Activated CD4-positive, alpha-beta T cell treated with anti-CD3 and anti-CD28 coated beads, Interleukin-2, amount 50 U/mL, for 48 hours (primary cell): ENCODE data around the gene ZNF30.
"Not testable (repeated sequence)": the region's sequence is repeated elsewhere in the genome, so short reads cannot be mapped to it uniquely, and the experiment has no call there.

Source experiments
- DNase-seq, 2 experiments: peaks; one replicate each; pipeline ENCODE4 v3.0.0-alpha.2; 2020

Gene ZNF30

DNA sequence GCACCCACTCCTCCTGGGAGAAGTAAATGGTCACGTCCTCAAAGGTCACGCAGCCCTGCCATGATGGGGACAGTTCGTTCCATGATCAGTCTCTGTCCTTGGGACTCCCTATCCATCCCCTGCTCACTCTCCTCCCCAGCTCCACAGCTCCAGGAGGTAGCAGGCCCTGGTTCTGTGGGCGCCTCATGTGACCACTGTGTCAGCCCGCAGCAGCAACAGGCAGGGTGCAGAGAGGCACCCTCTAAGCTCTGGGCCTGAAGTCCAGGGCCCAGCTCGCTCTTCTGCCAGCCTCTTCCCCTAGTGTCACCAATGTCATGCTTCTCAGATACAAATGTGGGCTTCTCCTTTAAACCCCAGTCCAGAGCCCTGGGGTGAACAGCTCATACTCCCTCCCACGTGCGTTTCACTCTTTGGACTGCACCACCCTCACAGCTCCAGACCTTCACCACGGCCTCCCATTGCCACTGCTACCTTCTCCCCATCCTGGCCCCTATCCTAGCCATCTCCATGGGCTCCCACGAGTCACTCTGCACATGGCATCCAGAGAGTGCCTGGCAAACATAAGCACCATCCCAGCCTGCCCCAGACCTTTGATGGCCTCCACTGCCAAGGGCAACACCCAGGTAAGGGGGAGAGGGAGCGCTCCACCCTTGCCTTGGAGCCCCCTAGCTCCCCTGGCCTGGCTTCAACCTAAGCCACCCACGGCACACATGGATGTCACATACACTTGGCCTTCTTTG is 34.4 kb downstream of the ZNF30 start:
- no peak for DNase-seq

DNA sequence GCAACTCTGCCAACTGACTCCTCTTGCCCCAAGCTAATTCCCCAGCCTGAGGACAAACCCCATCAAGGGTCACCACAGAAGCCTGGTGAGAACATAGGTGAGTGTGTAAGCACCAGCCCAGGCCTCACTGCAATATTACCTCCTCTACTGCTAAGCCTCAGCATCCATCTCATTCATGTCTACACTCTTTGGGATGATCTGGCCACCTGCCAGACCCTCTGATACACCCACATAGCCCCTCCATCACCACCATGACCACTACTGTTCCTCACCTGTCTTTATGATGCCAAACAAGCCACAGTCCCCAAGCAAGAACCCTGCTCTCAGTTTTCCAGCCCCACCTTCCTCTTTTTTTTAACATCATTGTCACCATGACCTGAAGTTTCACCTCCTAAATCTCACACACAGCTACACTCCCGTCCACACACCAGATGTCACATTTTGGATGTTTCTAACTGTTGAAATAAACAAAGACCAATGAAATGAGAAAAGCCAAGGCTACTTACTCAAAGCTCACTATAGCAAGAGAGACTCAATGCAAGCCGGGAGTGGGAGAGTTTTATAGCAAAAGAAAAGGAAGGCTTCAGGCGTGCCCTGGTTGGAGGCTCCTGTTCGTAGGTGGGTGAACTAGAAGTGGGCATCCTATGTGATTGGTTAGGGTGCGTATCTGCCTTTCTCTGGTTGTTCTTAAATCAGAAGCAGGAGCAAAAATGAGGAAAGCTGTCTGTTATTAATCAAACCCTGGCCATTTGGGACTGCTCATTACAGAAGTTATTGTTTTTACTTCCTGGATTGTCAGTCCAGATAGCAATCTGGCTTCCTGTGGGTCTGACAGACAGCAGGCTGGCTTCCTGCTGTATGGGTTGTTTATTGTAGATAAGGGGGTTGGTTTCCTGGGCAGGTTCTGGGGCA is 35.3 kb downstream of the ZNF30 start:
- no peak for DNase-seq

DNA sequence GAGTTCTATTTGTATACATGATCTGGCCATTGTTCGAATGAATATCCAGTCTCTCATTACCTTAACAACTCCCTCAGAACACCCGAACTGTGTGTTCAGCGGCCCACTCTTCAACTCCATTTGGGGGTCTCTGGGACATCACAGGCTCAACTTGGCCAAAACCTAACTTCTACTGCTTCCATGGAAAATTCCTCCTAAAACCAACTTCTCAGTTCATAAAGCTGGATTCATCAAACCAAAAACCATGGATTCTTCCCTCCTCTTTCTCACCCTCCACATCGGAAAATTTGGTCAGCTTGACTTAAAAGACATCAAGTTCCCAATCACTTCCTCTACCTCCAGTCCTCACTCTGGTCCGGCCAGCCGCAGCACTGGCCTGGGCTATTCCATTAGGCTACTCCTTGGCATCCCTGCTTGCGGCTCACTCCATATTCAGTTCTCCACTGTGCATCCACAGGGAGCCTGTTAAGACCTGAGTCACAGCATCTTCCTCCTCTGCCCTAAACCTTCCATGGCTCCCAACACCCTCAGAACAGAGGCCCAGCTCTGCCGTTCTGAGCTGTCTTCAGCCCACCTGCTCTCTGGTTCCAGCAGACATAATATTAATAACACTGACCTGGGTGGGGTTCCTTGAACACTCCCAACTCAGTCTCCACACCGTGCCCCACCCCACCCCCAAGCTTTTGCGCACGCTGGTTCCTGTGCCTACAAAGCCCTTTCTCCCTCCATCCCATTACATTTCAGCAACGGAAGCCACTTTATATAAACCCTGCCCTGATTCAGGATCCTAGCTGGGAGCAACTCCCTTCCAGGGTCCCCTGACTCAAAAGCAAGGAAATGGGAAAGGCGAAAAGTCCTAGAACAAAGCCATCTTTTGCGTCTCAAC is 36.2 kb downstream of the ZNF30 start:
- DNase-seq, result no peak

DNA sequence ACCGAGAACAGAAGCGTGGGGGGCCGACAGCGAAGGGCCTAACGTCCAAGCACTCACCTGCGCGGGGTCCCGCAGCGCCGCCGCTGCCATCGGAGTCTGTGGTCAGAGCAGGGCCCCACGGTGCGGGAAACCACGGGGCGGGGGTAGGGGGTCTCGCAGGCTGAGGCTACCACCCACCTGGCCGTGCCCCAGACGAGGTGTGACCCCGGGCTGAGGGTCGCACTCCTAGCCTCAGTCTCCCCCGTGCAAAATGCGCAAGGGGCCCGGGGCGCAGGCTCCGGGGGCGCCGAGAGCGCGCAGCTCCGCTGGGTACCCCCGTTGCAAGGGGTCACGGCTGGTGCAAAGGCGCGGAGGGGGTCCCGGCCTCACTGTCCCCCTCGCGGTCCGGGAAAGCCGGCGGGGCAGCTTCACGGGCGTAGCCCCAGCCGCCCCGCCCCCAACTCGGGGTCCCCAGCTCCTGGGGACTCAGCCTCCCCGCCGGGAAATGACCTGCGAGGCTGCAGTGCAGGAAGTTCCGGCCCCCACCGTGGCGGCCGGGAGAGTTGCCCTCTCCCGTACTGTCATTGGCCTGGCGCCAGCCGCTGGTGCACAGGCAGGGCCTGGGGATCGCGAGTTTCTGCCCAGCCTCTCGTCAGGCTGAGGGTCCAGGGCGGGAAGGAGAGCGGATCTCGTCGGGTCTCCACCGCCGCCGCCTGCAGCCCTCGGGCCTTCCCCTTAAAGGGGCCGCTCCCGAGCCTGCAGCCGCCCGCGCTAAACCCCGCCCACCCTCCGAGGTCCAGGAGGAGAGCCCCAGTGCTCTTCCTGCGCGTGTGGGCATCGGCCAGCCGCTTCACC is 37.1 kb downstream of the ZNF30 start, which contains the start of gene ZNF792:
Gene ZNF792, minus strand, starts transcription at position 657 of the 834 bp plus-strand sequence. Its CDS starts 567 bp downstream, at position 90.
- DNase-seq, result peak; percentile 66 to 74

DNA sequence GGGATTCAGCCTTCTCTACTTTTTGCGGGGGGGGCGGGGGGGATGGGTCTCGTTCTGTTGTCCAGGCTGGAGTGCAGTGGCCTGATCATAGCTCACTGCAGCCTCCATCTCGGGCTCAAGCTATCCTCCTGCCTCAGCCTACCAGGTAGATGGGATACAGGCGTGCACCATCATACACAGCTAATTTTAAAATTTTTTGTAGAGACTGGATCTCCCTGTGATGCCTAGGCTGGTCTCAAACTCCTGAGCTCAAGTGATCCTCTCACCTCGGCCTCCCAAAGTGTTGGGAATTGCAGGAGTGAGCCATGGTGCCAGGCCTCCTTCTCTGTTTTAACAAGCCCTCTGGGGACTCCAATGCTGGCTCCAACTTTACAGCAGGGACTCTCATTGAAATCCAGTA is 37.9 kb downstream of the ZNF30 start:
- no peak for DNase-seq

DNA sequence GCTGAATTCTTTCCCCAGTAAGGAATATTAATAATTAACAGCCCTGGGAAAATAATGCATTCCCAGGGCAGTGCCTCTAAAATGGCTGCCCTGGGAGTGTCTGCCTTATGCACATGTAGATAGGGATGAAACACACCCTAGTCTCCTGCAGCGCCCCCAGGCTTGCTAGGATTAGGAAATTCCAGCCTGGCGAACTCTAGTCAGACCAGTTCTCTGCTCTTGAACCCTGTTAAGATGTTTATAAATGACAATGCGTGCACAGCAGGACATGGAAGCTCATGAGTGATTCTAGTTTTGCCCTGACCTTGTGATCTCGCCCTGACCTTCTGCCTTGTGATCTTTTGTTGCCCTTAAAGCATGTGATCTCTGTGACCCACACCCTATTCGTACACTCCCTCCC is 38.8 kb downstream of the ZNF30 start:
- not testable (repeated sequence) for DNase-seq

DNA sequence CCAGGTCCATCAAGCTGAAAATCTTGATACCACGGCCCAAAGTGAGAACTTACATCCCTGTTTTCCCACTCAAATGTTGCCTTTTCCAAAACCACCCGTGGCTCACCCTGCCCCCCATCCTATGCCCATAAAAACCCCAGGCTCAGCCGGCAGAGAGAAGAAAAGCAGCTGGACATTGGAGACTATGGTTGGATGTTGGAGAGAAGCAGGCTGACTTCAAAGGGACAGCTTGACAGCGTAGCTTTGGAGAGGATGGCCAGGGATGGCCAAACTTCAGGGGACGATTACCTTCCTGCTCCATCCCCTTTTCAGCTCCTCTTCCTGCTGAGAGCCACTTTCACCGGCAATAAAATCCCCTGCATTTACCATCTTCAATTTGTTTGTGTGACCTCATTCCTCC is 40.8 kb downstream of the ZNF30 start:
- DNase-seq, result no peak

DNA sequence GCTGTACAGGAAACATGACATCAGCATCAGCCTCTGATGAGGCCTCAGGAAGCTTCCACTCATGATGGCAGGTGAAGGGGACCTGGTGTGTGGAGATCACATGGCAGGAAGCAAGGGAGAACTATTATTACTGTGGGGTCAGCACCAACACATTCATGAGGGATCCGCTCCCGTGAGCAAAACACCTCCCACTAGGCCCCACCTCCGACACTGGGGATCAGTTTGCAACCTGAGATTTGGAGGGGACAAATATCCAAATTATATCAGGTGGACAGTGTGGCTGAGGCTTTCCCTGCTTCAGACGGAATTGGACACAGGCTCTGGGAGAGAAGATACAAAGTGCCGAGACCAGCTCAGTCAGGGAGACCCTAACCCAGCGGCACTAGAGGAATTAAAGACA is 43.0 kb downstream of the ZNF30 start:
- no peak for DNase-seq

DNA sequence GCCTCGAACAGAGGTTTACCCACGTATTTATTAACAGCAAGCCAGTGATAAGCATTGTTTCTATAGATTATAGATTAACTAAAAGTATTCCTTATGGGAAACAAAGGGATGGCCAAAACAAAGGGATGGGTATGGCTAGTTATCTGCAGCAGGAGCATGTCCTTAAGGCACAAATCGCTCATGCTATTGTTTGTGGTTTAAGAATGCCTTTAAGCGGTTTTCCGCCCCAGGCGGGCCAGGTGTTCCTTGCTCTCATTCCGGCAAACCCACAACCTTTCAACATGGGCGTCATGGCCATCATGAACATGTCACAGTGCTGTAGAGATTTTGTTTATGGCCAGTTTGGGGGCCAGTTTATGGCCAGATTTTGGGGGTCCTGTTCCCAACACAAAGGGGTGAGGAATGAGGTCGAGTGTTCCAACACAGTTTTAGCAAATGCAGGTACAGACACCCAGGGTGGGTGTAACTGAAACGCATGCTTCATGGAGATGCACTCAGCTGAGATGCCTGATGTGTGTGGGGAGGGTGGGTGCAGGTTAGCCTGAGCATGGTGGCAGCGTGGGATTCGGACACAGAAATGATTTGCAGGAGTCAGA is 43.6 kb downstream of the ZNF30 start:
- DNase-seq, result not testable (repeated sequence)

DNA sequence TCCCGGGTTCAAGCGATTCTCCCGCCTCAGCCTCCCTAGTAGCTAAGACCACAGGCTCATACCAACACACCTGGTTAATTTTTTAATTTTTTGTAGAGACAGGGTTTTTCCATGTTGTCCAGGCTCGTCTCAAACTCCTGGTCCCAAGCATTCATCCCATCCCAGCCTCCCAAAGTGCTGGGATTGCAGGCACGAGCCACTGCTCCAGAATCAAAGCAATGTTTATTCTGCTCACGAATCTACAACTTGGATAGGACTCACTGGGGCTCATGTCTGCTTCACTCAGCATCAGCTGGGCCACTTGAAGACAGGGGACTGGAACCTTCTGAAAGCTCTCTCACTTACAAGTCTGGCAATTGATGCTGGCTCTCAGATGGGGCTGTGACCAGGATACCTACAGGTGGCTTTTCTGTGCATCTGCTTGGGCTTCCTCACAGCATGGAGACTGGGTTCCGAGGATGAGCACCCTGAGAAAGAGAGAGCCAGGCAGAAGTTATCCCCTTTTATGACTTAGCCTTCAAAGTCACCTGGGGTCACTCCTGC is 45.5 kb downstream of the ZNF30 start:
- peak in 1 of 2 experiments; percentile 1 for DNase-seq

DNA sequence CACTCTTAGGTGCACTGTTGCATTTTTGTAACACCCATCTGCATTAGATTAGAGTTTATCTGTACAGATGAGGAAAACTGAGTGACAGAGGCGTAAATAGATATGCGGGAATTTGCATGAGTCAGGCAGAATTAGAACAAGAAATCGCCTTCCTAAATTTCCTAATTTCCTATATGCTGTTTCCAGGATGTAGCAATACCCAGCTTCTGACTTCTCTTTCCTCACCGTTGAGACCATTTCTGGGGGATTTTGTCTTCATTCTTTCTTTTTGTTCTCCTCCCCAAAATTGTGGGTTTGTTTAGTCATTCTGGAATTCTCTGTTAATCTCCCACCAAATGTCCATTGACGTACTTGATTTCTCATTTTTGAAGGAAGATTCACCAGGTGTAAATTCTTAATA is 47.9 kb downstream of the ZNF30 start:
- no peak for DNase-seq

DNA sequence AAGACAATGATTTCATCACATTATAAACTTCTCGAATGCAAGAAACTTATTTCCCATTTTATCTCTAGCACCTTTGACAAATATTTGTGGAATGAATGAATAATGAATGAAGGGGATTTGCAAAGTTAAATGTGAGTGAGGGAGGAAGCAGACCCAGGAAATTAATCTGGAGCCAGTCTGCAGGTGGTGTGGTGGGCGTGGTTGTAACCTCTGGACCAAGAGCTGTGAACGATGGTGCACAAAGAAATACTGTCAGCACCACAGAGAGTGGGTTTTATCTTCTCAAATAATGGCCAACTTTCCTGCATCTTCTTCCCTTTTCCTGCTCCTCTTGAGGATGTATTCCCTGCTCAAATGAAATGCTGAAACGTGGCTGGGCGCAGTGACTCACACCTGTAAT is 48.4 kb downstream of the ZNF30 start:
- no peak for DNase-seq

DNA sequence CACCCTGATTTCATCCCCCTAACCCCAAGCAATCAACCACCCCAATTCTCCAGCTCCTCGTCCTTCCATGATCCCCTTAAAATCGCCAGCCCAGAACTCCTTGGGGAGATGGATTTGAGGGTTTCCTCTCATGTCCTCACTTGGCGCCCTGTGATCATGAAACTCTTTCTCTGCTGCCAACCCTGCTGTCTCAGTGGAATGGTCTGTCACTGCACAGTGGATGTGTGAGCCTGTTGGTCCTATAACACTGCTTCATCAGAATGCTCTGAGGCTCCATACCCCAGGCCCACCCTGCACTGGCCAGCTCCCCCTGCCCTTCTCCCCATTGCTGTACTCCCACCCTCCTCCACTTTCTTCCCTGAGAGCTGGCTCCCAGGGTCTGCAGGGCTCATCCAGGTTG is 49.9 kb downstream of the ZNF30 start:
- DNase-seq, result no peak

DNA sequence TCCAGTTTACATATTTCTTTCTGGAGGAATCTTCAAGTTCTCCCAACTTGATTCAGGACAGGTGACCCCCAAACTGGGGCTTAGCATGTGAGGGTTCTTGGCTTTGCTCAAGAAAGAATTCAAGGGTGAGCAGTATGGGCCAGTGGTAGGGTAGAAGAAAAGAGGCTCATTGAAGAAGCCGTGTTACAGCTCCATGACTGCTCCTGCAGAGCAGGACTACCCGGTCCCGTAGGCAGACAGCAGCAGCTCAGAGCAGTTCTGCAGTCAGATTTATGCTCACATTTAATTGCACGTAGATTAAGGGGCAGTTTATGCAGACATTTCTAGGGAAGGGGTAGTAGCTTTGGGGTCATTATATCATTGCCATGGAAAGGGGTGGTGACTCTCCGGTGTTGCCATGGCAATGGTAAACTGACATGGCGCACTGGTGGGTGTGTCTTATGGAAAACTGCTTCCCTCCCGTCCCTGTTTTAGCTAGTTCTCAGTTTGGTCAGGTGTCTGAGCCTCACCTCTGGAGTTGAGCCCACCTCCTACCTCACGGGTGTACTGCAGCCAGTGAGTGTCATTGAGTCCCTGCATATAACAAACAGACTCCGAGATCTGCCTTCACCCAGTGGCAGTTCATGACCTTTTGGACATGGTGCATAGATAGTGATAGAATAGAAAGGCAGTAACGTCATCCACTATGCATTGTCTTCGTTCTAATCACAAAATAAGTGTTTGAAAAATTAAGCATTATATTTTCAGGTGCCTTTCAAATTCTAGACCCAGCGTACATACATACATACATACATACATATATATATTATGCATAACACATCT is 53.3 kb downstream of the ZNF30 start:
- DNase-seq, result no peak

DNA sequence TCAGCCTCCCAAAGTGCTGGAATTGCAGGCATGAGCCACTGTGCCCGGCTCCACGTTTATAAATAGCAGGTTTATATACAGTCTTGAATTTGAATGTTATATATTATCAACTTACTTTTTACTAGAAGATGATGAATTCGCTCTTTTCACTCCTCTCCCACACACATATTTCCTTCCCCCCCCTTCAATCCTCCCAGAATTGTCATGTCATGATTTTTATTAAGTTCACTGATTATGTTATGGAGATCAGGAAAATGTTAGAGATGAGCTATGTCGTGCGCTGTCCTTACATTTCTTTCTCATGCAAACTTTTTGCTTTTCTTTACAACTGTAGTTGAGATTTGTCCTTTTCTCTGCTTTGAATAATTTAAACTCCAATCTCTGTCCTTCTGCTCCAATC is 55.6 kb downstream of the ZNF30 start:
- DNase-seq, result no peak

DNA sequence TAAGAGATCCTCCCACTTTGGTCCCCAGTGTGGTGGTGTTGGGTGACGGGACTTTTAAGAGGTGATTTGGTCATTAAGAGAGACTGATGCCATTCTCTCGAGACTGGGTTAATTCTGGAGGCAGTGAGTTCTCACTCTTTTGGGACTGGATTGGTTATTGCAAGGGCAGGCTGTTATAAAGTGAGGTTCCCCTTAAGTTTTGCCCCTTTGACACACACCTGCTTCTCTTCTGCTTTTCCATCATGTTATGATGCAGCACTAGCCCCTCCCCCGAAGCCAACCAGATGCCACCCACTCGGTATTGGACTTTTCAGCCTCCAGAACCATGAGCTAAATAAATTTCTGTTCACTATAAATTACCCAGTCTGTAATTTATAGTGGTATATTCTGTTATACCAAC is 57.1 kb downstream of the ZNF30 start:
- no peak for DNase-seq

DNA sequence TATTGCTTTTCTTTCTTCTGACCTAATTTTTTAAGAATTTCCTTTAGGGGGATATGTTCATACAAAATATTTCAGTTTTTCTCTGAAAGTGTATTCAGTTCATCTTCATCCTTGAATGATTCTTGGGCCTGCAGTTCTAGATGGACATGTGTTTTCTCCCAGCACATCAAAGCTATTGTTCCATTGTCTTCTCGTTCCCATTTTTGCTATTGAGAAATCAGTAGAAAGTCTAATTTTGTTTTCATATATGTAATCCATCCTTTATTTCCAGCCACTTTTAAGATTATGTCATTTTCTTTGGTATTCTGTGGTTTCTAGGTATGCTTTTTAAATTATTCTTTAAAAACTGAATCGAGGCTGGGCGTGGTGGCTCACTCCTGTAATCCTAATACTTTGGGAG is 57.6 kb downstream of the ZNF30 start:
- DNase-seq, result no peak

DNA sequence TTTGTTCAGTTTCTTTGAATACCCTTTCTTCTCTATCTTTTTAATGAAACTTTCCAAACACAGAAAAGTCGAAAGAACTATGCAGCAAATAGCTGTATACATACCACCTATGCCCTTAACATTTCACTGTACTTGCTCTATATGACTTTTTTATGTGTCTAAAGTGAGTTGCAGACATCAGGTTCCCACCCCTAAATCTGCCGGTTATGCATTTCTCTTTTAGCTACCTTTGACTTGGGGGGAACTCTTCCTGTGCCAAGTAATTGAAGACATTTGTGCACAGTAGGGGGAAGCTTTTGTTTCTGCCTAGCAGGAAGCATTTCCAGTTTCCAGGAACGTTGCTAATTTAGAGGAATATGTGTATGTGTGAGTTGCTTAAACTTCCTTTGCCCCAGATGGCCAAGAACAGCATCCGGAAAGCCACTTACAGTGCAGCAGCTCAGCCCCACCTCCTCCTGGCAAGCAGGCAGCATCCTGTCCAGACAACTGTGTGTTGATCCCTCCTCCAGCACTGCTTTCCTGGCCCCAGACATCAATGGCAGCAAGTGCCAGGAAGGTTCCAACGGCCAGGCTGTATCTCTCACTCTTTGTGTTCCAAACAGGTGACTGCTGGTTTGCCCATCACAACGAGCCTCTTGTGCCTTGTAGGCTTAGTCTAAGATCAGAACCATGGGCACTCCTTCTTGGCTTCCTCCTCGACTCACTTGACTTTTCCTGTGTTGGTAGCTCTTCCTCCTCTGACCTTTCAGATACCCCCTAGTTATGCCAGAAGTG is 58.7 kb downstream of the ZNF30 start:
- peak; percentile 48 to 57 for DNase-seq

DNA sequence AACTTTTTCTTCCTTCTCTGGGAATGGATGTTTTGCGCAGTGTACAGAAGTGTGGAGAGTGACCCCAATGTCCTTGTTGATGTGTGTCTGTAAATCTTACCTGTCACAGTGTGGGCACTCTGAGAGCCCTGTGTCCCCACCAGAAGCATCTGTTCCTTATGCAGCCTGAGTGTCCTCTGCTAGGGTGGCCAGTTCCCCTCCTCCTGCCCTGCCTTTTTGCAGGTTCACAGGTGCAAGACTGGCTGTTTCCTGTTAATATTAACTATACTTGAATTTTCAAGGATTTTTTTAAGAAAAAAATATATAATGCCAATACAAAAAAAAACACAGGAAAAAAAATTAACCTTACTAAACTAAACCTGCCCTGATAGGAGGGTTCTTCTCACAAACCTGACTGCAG is 61.4 kb downstream of the ZNF30 start:
- no peak for DNase-seq

DNA sequence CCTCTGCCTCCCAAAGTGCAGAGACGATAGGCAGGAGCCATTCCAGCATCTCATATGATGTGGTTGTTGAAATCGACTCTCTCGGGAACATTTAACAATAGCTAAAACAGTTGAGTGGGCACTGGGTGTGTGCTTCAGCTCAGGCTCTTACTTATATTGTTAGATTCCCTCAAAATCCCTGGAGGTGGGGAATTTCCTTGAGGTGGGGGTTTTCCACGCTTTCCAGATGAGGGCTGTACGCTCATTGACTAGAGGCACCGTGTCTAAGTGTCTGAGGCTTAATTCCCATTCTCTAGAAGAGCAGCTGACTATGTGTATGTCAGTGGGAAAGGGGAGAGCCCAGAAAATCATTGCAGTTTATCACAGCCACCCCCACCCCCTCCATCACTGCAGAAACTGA is 62.6 kb downstream of the ZNF30 start:
- DNase-seq, result no peak
